ENCODE results near the gene DPH6.

Gene DPH6

DNA sequence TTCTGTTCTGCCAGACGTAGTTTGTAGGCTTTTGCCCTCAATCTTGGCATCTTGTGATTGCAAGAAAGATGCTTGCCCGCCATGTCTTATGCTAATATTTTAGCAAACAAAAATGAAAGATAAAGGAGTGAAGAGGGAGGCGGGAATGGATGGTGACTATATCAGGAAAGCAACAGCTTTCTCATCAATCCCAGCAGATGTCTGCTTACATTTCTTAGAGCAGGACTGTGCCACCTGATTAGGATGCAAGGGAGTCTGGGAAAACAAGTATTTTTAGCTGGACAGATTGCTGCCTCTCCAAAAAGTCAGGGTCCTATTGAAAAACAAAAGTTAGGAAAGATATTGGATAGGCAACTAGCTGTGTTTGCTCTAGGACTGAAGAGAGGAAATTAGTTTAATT, 34.6 kb upstream of the DPH6 start:
- Histone ChIP-seq H2AFZ (ENCODE audit: low read depth, low read length) (no peak overlapping the region), H3K4me2 (ENCODE audit: low read length, poor library complexity, severe bottlenecking) (no peak overlapping the region), H3K23ac (ENCODE audit: low read length in 2 of 2) (no peak overlapping the region), H3K36me3 (ENCODE audit: control insufficient read depth in 1 of 2, insufficient read depth in 2 of 2, low read depth in 1 of 2, low read length in 2 of 2) (no peaks in the 10 kb centered on the region), H2BK5ac (ENCODE audit: low read depth, low read length, poor library complexity, severe bottlenecking) (no peak overlapping the region), H3K9ac (ENCODE audit: low read length) (no peak overlapping the region), H2BK120ac (ENCODE audit: low read depth, low read length) (no peak overlapping the region), H4K91ac (ENCODE audit: low read length) (no peak overlapping the region), H2AK5ac (ENCODE audit: low read length, severe bottlenecking) (no peak overlapping the region), H3K9me3 (ENCODE audit: control insufficient read depth, low read length) (no peaks in the 10 kb centered on the region), H3K18ac (ENCODE audit: low read depth in 1 of 2, low read length in 2 of 2) (no peak overlapping the region), H3K4me1 (ENCODE audit: control insufficient read depth, insufficient read depth, low read depth, low read length) (no peaks in the 10 kb centered on the region), H2BK15ac (ENCODE audit: low read depth, poor library complexity, severe bottlenecking) (no peak overlapping the region), H3K27ac (ENCODE audit: low read length, poor library complexity, severe bottlenecking) (no peak overlapping the region), H2BK12ac (ENCODE audit: low read length in 2 of 2) (no peak overlapping the region), H3K4me3 (ENCODE audit: insufficient read depth in 1 of 2, low read depth in 1 of 2, low read length in 2 of 2) (no peak overlapping the region), H3K4ac (ENCODE audit: low read depth in 1 of 2, low read length in 2 of 2) (peak overlapping the region in 1 of 2 experiments; percentile 41), H3K79me1 (replicated peaks; ENCODE audit: low read length, poor library complexity, severe bottlenecking) (no peaks in the 10 kb centered on the region), H3K14ac (ENCODE audit: low read length in 2 of 2) (no peak overlapping the region), H3K27me3 (ENCODE audit: control insufficient read depth in 1 of 2, insufficient read depth in 1 of 2, low read length in 2 of 2) (no peaks in the 10 kb centered on the region), H4K8ac (ENCODE audit: low read length) (no peak overlapping the region)
- no peak for DNase-seq
- WGBS = 94% methylated on average over 3 of the region's 3 CpGs

DNA sequence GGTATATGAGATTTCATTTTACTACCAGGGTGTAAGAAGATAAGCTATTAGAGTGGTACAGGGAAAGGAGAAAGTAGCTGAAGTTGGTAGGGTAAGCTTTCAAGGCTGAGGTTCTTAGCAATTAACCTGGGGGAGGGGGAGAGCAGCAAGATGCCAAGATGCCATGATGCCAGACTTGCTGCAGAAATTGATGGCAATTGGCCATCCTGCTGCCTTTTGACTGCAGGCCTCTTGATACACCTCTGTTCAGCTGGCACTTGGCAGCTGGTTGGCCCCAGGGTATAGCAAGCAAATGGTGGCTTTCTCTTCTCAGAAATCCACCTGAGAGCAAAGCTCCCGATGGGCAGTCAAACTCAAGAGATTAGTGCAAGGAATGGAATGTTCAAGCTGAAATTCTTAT, 21.4 kb upstream of the DPH6 start:
- Histone ChIP-seq H3K4me1 (ENCODE audit: control insufficient read depth, insufficient read depth, low read depth, low read length) (no peaks in the 10 kb centered on the region), H2BK120ac (ENCODE audit: low read depth, low read length) (no peak overlapping the region)
- 80% methylated on average over 1 of the region's 1 CpG for WGBS

DNA sequence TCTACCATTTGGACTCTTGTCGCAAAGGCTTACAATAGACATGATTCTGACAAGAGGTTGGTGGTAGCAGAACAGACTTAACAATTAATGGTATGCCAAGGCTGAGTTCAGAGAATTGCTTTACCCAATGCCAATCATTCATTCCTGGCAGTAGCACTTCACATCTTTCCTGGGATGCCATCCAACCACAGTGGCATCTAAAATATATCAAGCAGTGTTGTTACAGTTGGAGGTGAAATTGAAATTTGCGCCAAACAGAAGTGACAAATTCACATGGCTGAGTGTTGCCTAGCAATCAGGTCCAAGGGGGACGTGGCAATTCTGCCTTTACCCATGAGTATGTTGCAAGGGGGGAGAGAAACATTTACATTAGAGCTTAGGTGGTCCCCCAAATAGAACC, 21.0 kb upstream of the DPH6 start:
- Histone ChIP-seq H3K4me3 (ENCODE audit: insufficient read depth in 1 of 2, low read depth in 1 of 2, low read length in 2 of 2) (no peak overlapping the region), H3K14ac (ENCODE audit: low read length in 2 of 2) (no peak overlapping the region), H3K36me3 (ENCODE audit: control insufficient read depth in 1 of 2, insufficient read depth in 2 of 2, low read depth in 1 of 2, low read length in 2 of 2) (no peaks in the 10 kb centered on the region), H4K8ac (ENCODE audit: low read length) (no peak overlapping the region), H3K27me3 (ENCODE audit: control insufficient read depth in 1 of 2, insufficient read depth in 1 of 2, low read length in 2 of 2) (no peaks in the 10 kb centered on the region), H2BK5ac (ENCODE audit: low read depth, low read length, poor library complexity, severe bottlenecking) (no peak overlapping the region), H3K4ac (ENCODE audit: low read depth in 1 of 2, low read length in 2 of 2) (no peak overlapping the region), H4K91ac (ENCODE audit: low read length) (no peak overlapping the region), H3K79me1 (replicated peaks; ENCODE audit: low read length, poor library complexity, severe bottlenecking) (no peaks in the 10 kb centered on the region), H2BK120ac (ENCODE audit: low read depth, low read length) (no peak overlapping the region), H2AFZ (ENCODE audit: low read depth, low read length) (no peak overlapping the region), H3K9ac (ENCODE audit: low read length) (no peak overlapping the region), H3K9me3 (ENCODE audit: control insufficient read depth, low read length) (no peaks in the 10 kb centered on the region), H2BK15ac (ENCODE audit: low read depth, poor library complexity, severe bottlenecking) (no peak overlapping the region), H3K18ac (ENCODE audit: low read depth in 1 of 2, low read length in 2 of 2) (no peak overlapping the region), H3K4me2 (ENCODE audit: low read length, poor library complexity, severe bottlenecking) (no peak overlapping the region), H2AK5ac (ENCODE audit: low read length, severe bottlenecking) (no peak overlapping the region), H3K23ac (ENCODE audit: low read length in 2 of 2) (no peak overlapping the region), H3K27ac (ENCODE audit: low read length, poor library complexity, severe bottlenecking) (no peak overlapping the region), H2BK12ac (ENCODE audit: low read length in 2 of 2) (no peak overlapping the region), H3K4me1 (ENCODE audit: control insufficient read depth, insufficient read depth, low read depth, low read length) (no peaks in the 10 kb centered on the region)
- 93% methylated on average over 3 of the region's 3 CpGs for WGBS
- DNase-seq = no peak

More for the DNA sequence above, 21.4 kb upstream of the DPH6 start:
- no peaks in the 10 kb centered on the region for H3K36me3 ChIP-seq (ENCODE audit: control insufficient read depth in 1 of 2, insufficient read depth in 2 of 2, low read depth in 1 of 2, low read length in 2 of 2)
- no peak overlapping the region for H2BK12ac ChIP-seq (ENCODE audit: low read length in 2 of 2)
- no peak overlapping the region for H3K4ac ChIP-seq (ENCODE audit: low read depth in 1 of 2, low read length in 2 of 2)
- no peak overlapping the region for H3K14ac ChIP-seq (ENCODE audit: low read length in 2 of 2)
- no peak overlapping the region for H2AFZ ChIP-seq (ENCODE audit: low read depth, low read length)
- no peak overlapping the region for H2BK15ac ChIP-seq (ENCODE audit: low read depth, poor library complexity, severe bottlenecking)
- no peak overlapping the region for H2AK5ac ChIP-seq (ENCODE audit: low read length, severe bottlenecking)
- no peaks in the 10 kb centered on the region for H3K27me3 ChIP-seq (ENCODE audit: control insufficient read depth in 1 of 2, insufficient read depth in 1 of 2, low read length in 2 of 2)
- no peak overlapping the region for H3K4me2 ChIP-seq (ENCODE audit: low read length, poor library complexity, severe bottlenecking)
- H3K27ac ChIP-seq (ENCODE audit: low read length, poor library complexity, severe bottlenecking) = no peak overlapping the region
- H3K4me3 ChIP-seq (ENCODE audit: insufficient read depth in 1 of 2, low read depth in 1 of 2, low read length in 2 of 2) = no peak overlapping the region
- no peaks in the 10 kb centered on the region for H3K79me1 ChIP-seq (replicated peaks; ENCODE audit: low read length, poor library complexity, severe bottlenecking)
- no peak overlapping the region for H2BK5ac ChIP-seq (ENCODE audit: low read depth, low read length, poor library complexity, severe bottlenecking)
- no peak overlapping the region for H3K23ac ChIP-seq (ENCODE audit: low read length in 2 of 2)
- H4K91ac ChIP-seq (ENCODE audit: low read length) = no peak overlapping the region
- no peak for DNase-seq
- H3K9ac ChIP-seq (ENCODE audit: low read length) = no peak overlapping the region
- H3K18ac ChIP-seq (ENCODE audit: low read depth in 1 of 2, low read length in 2 of 2) = peak overlapping the region in 1 of 2 experiments; percentile 19
- no peaks in the 10 kb centered on the region for H3K9me3 ChIP-seq (ENCODE audit: control insufficient read depth, low read length)
- H4K8ac ChIP-seq (ENCODE audit: low read length) = no peak overlapping the region

DNA sequence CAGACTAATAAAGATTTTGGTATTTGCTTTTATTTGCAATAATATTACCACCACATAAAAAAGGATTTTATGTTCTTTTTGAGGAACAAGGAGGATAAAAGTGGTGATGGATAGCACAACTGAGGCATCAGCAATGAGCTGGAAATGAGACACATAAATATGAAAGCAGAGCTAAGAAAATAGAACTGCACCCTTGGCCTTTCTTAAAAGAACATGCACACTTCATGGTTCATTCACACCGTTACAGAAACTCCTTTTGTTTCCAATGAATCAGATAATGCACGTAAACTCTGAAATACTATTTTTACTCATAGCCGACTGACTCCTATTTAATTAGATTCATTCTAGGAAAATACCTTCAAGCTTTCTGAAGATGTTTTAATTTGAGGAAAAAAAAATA, 19.9 kb upstream of the DPH6 start:
- Histone ChIP-seq H2AFZ (ENCODE audit: low read depth, low read length) (no peak overlapping the region), H2BK120ac (ENCODE audit: low read depth, low read length) (no peak overlapping the region), H3K4me1 (ENCODE audit: control insufficient read depth, insufficient read depth, low read depth, low read length) (no peaks in the 10 kb centered on the region), H3K9ac (ENCODE audit: low read length) (no peak overlapping the region), H3K14ac (ENCODE audit: low read length in 2 of 2) (no peak overlapping the region), H3K4me3 (ENCODE audit: insufficient read depth in 1 of 2, low read depth in 1 of 2, low read length in 2 of 2) (no peak overlapping the region), H3K23ac (ENCODE audit: low read length in 2 of 2) (no peak overlapping the region), H2BK15ac (ENCODE audit: low read depth, poor library complexity, severe bottlenecking) (no peak overlapping the region), H3K79me1 (replicated peaks; ENCODE audit: low read length, poor library complexity, severe bottlenecking) (no peaks in the 10 kb centered on the region), H4K91ac (ENCODE audit: low read length) (no peak overlapping the region), H3K9me3 (ENCODE audit: control insufficient read depth, low read length) (no peaks in the 10 kb centered on the region), H3K27ac (ENCODE audit: low read length, poor library complexity, severe bottlenecking) (no peak overlapping the region), H3K27me3 (ENCODE audit: control insufficient read depth in 1 of 2, insufficient read depth in 1 of 2, low read length in 2 of 2) (no peaks in the 10 kb centered on the region), H3K18ac (ENCODE audit: low read depth in 1 of 2, low read length in 2 of 2) (no peak overlapping the region), H3K36me3 (ENCODE audit: control insufficient read depth in 1 of 2, insufficient read depth in 2 of 2, low read depth in 1 of 2, low read length in 2 of 2) (no peaks in the 10 kb centered on the region), H2AK5ac (ENCODE audit: low read length, severe bottlenecking) (no peak overlapping the region), H3K4ac (ENCODE audit: low read depth in 1 of 2, low read length in 2 of 2) (no peak overlapping the region), H2BK12ac (ENCODE audit: low read length in 2 of 2) (no peak overlapping the region), H2BK5ac (ENCODE audit: low read depth, low read length, poor library complexity, severe bottlenecking) (no peak overlapping the region), H4K8ac (ENCODE audit: low read length) (no peak overlapping the region), H3K4me2 (ENCODE audit: low read length, poor library complexity, severe bottlenecking) (no peak overlapping the region)
- no peak for DNase-seq
- 86% methylated on average over 2 of the region's 3 CpGs for WGBS
